GM21367 (cell line): ENCODE measurements around the gene RAX.

Source experiments
- ATAC-seq: cut with Tn5 transposase; IDR thresholded peaks from one replicate; pipeline ENCODE4 v1.9.1; 2021; ENCODE audit not compliant: unreplicated experiment

The RAX gene

GRCh38 chr18:59249199-59249774 is 24.0 kb downstream of the RAX start:
- no peak for ATAC-seq

GRCh38 chr18:59246796-59247195 is 26.5 kb downstream of the RAX start:
- ATAC-seq: no peak

- ATAC-seq: no peak
Measured at GRCh38 chr18:59242906-59243305, 30.3 kb downstream of the RAX start.

GRCh38 chr18:59239642-59240041 is 33.6 kb downstream of the RAX start:
- ATAC-seq: no peak

- no peak for ATAC-seq
Measured at GRCh38 chr18:59238385-59238784, 34.9 kb downstream of the RAX start.

GRCh38 chr18:59233017-59233410 is 40.2 kb downstream of the RAX start:
- no peak for ATAC-seq

- no peak for ATAC-seq
Measured at GRCh38 chr18:59232309-59233016, 40.8 kb downstream of the RAX start.

GRCh38 chr18:59231877-59232276 is 41.4 kb downstream of the RAX start:
- no peak for ATAC-seq

GRCh38 chr18:59231114-59231513 is 42.1 kb downstream of the RAX start:
- ATAC-seq: no peak

- ATAC-seq: no peak
Measured at GRCh38 chr18:59229701-59230443, 43.4 kb downstream of the RAX start.

- no peak for ATAC-seq
Measured at GRCh38 chr18:59229191-59229590, 44.1 kb downstream of the RAX start.

GRCh38 chr18:59228351-59228750 is 44.9 kb downstream of the RAX start:
- no peak for ATAC-seq

GRCh38 chr18:59222341-59222740 is 50.9 kb downstream of the RAX start:
- ATAC-seq: no peak

- ATAC-seq: no peak
Measured at GRCh38 chr18:59220784-59221765, 52.2 kb downstream of the RAX start.

- ATAC-seq: no peak
Measured at GRCh38 chr18:59220164-59220783, 53.0 kb downstream of the RAX start.

- ATAC-seq: no peak
Measured at GRCh38 chr18:59219672-59220163, 53.5 kb downstream of the RAX start, which contains the start of gene GRP. GRP (plus strand) TSS chr18:59220158; CDS start chr18:59220266, 108 bp downstream.

GRCh38 chr18:59218018-59218417 is 55.2 kb downstream of the RAX start:
- ATAC-seq: no peak
